HG02938 (cell line): ENCODE results near the gene PUM2.
"Not testable (repeated sequence)": the region's sequence is repeated elsewhere in the genome, so short reads cannot be mapped to it uniquely, and the experiment has no call there.

ENCODE experiments used
- ATAC-seq: cut with Tn5 transposase; IDR thresholded peaks from one replicate; pipeline ENCODE4 v1.9.1; 2021; ENCODE audit warnings: mild to moderate bottlenecking, moderate library complexity; ENCODE audit not compliant: unreplicated experiment

PUM2 gene

GRCh38 chr2:20371323-20372025, 20.8 kb upstream of the PUM2 start:
- ATAC-seq = no peak

GRCh38 chr2:20370191-20370590, 19.5 kb upstream of the PUM2 start:
- ATAC-seq = no peak

GRCh38 chr2:20369366-20369765, 18.7 kb upstream of the PUM2 start:
- no peak for ATAC-seq

GRCh38 chr2:20368706-20369105, 18.1 kb upstream of the PUM2 start:
- no peak for ATAC-seq

- not testable (repeated sequence) for ATAC-seq
These were observed 17.3 kb upstream of the PUM2 start for GRCh38 chr2:20367929-20368328.

GRCh38 chr2:20366672-20367116, 16.1 kb upstream of the PUM2 start:
- no peak for ATAC-seq

- peak; percentile 92 for ATAC-seq
These were observed 14.7 kb upstream of the PUM2 start for GRCh38 chr2:20365249-20365817.

- no peak for ATAC-seq
These were observed 12.9 kb upstream of the PUM2 start for GRCh38 chr2:20363578-20363977.

GRCh38 chr2:20362701-20363435, 12.2 kb upstream of the PUM2 start:
- ATAC-seq = no peak

GRCh38 chr2:20361893-20362292, 11.2 kb upstream of the PUM2 start:
- ATAC-seq = no peak

GRCh38 chr2:20359096-20359495, 8.5 kb upstream of the PUM2 start:
- ATAC-seq = no peak

GRCh38 chr2:20357638-20358389, 7.2 kb upstream of the PUM2 start:
- ATAC-seq = no peak

GRCh38 chr2:20356042-20356441, 5.4 kb upstream of the PUM2 start:
- no peak for ATAC-seq

GRCh38 chr2:20355131-20355530, 4.5 kb upstream of the PUM2 start:
- ATAC-seq = no peak

- no peak for ATAC-seq
These were observed 2.8 kb upstream of the PUM2 start for GRCh38 chr2:20353241-20353992.

- no peak for ATAC-seq
These were observed 2.1 kb upstream of the PUM2 start for GRCh38 chr2:20352581-20353216.

- ATAC-seq = no peak
These were observed 1.6 kb upstream of the PUM2 start for GRCh38 chr2:20352230-20352578.

GRCh38 chr2:20351555-20352229, 1.0 kb upstream of the PUM2 start:
- ATAC-seq = no peak

- peak; percentile 21 for ATAC-seq
These were observed 467 bp downstream of the PUM2 start for GRCh38 chr2:20350041-20350712.
